ENCODE results near the gene TRIM24. TPM values are rescaled to one million over a fixed set of nuclear protein-coding genes. Genes with fewer than 3 reads are reported as not detected.
A peak's percentile ranks its signal among the peaks of the same experiment; 100 is the strongest.
"Not testable (repeated sequence)": the region's sequence is repeated elsewhere in the genome, so short reads cannot be mapped to it uniquely, and the experiment has no call there.

The TRIM24 gene
- total RNA-seq, result 25.9 TPM

GRCh38 chr7:138460176-138460648, at the start of gene TRIM24:
Gene TRIM24, plus strand, starts transcription at chr7:138460259. Its CDS starts 290 bp downstream, at chr7:138460549.
- DNase-seq (ENCODE audit: low read depth in 2 of 3, low spot score in 2 of 3), result peak in 2 of 3 donors; percentile 97 to 98

- DNase-seq (ENCODE audit: low read depth in 2 of 3, low spot score in 2 of 3), result not testable (repeated sequence)
Measured at GRCh38 chr7:138412077-138412476, 48.0 kb upstream of the TRIM24 start.

DNA sequence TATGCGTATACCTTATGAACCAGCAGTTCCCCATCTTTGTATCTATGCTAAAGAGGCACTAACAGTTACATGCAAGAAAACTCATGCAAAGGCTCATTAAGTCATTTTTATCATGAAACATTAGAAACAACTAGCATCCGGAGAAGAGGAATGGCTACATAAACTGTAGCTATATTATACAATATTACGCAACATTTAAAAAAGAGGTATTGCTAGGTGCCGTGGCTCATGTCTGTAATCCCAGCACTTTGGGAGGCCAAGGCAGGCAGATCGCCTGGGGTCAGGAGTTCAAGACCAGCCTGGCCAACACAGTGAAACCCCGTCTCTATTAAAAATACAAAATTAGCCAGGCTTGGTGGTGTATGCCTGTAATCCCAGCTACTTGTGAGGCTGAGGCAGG, 47.1 kb upstream of the TRIM24 start:
- DNase-seq (ENCODE audit: low read depth in 2 of 3, low spot score in 2 of 3), result not testable (repeated sequence)

GRCh38 chr7:138417078-138417700, 42.9 kb upstream of the TRIM24 start:
- peak in 2 of 3 donors; percentile 41 to 74 for DNase-seq (ENCODE audit: low read depth in 2 of 3, low spot score in 2 of 3)

GRCh38 chr7:138417764-138418163, 42.3 kb upstream of the TRIM24 start:
- no peak for DNase-seq (ENCODE audit: low read depth in 2 of 3, low spot score in 2 of 3)

- not testable (repeated sequence) for DNase-seq (ENCODE audit: low read depth in 2 of 3, low spot score in 2 of 3)
Measured at GRCh38 chr7:138418403-138418802, 41.7 kb upstream of the TRIM24 start.

DNA sequence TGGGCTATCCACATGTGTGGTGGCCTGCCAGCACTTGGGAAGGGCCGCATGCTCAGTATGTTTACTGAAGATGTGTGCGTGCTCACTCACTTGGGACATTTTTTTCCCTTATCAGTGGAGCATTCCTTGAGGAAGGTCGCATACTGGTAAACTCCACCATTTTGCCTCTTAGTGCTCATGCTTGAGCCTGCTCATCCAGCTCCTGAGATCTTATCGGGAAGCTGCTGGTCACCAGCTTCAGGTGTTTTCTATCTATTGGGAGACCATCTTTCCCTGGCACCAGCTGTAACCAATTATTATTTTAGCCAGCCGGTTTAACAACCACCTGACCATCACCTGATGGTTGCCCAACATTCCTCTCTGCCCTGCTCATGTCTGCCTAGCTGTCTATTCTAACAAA, 35.0 kb upstream of the TRIM24 start:
- no peak for DNase-seq (ENCODE audit: low read depth in 2 of 3, low spot score in 2 of 3)

DNA sequence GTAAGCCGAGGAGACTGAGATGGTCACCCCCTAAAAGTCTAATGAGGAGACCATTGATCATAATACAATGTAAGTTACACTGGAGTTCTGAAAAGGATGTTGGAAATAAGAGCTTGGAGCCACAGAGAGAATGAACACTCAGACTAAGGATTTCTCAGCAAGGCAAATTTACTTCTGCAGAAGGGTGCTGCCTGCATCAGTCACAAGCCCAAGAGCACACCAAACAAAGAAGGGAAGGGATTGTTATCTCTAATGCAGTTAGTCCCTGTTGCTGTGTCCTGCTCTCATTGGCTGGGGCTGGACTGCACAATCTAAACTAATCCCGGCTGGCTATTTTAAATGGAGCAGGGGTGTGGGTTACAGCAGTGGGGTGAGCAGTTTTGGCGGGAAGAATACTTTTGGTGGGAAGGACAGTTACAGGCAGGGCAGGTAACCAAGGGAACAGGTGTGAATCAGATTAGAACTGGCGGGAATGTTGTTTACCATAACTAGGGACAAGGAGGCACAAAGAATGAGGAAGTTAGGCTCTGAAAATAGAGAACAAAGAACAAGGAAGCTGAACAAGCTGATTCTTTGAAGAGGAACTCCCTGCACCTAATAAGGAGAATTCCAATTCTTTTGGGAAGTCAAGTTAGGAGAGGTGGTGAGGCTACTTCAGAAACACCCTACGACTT, 30.3 kb upstream of the TRIM24 start:
- peak in 1 of 3 donors; percentile 34 for DNase-seq (ENCODE audit: low read depth in 2 of 3, low spot score in 2 of 3)

GRCh38 chr7:138431517-138431916, 28.5 kb upstream of the TRIM24 start:
- no peak for DNase-seq (ENCODE audit: low read depth in 2 of 3, low spot score in 2 of 3)

- no peak for DNase-seq (ENCODE audit: low read depth in 2 of 3, low spot score in 2 of 3)
Measured at GRCh38 chr7:138433583-138434443, 26.2 kb upstream of the TRIM24 start.

DNA sequence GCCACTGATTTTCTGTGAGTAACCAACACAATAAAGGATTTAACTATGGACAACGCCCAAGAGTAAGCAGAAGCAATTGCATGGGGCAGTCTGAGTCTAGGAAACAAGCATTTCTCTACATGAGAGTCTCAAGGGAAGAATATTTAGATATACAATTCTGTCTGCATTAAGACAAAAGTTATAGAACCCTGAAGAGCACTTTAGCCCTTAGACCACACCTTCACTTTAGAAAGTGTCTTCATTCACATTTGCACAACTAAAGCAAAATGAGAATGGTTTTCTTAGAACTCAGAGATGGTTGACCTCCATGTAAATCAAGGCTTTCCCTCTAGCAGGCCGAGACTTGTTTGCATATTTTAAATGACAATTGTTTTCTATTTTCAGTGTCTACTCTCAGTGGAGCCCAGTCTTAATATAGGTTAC, 25.5 kb upstream of the TRIM24 start:
- no peak for DNase-seq (ENCODE audit: low read depth in 2 of 3, low spot score in 2 of 3)

GRCh38 chr7:138435231-138435919, 24.7 kb upstream of the TRIM24 start:
- no peak for DNase-seq (ENCODE audit: low read depth in 2 of 3, low spot score in 2 of 3)

DNA sequence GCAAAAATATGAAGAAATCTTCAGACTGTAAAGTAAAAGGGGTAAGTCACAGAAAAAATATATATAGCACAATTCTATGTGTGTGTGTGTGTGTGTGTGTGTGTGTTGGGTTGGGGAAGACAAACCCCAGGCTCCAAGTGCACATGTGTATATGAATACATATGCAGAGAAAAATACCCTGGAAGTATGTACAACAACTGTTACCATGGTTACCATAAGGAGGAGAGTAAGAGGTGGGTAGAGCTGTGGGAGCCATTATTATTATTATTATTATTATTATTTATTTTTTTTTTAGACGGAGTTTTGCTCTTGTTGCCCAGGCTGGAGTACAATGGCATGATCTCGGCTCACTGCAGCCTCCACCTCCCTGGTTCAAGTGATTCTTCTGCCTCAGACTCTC, 23.7 kb upstream of the TRIM24 start:
- no peak for DNase-seq (ENCODE audit: low read depth in 2 of 3, low spot score in 2 of 3)

GRCh38 chr7:138440460-138440859, 19.6 kb upstream of the TRIM24 start:
- no peak for DNase-seq (ENCODE audit: low read depth in 2 of 3, low spot score in 2 of 3)

- no peak for DNase-seq (ENCODE audit: low read depth in 2 of 3, low spot score in 2 of 3)
Measured at GRCh38 chr7:138442822-138443221, 17.2 kb upstream of the TRIM24 start.

GRCh38 chr7:138449580-138449979, 10.5 kb upstream of the TRIM24 start:
- no peak for DNase-seq (ENCODE audit: low read depth in 2 of 3, low spot score in 2 of 3)

DNA sequence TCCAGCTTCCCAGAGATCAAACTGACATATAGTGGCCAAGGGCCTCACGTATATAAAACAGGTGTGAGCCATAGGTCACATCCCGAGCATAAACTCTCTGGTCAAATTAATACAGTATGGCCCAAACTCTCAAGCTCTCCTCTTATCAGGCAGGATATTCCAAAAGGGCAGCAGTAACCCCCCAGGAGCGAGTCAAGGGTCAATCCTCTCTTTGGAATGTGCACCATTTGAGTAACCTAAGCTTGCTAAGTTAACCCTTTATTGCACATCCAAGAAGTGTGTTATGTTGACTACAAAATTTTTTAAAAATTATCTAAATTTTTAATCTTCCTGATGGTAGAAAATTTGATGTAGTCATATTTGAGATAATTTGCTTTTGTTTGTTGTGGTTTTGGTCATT, 4.5 kb upstream of the TRIM24 start:
- no peak for DNase-seq (ENCODE audit: low read depth in 2 of 3, low spot score in 2 of 3)

DNA sequence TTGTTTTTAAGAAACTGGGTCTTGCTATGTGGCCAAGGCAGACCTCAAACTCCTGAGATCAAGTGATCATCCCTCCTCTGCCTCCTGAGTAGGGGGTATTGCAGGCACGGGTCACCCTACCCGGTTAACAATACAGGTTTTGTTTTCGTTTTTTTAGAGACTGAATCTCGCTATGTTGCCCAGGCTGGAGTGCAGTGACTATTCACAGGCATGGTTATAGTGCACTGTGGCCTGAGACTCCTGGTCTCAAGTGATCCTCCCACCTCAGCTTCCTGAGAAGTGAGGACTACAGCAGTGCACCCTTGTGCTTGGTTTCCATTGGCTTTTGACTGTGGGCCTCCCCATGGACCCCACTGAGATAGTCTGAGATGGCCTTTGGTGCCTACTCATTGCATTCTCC, 3.8 kb upstream of the TRIM24 start:
- DNase-seq (ENCODE audit: low read depth in 2 of 3, low spot score in 2 of 3), result no peak

DNA sequence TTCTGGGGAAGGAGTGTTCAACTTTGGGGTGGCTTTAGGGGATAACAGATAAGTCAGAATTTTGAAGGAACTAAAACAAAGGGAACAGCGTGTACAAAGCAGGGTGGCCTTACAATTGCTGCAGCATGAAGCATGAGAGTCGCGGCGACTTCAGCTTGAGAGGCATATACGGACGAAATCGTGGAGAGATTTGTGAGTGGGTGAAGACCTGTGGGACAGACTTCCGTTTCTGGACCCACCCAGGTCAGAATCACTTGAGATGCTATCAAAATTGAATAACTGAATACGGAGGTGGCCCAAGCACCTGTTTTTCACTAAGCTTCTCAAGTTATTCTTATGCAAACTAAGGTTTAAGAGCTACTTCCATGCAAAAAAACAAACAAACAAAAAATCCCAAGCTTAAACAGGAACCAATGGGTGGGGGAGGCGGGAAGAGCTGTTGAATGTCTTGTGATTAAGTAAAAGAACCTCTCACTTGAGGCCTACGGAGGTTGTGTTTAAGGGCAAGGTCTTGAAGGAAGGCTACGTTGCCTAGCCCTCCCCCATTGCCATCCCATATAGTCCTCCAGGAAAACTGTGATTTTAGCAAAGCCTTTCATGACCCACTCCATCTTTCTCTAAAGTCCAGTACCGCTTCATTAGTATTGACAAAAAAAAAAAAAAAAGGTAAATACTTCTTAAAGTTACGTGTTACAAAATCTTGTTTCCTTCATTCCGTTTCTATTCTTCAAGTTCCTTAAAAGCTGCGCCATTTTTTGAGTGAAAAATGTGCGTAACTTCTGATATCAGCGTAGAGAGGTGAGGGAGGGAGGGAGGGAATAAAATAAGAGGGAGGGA, 1.3 kb upstream of the TRIM24 start:
- no peak for DNase-seq (ENCODE audit: low read depth in 2 of 3, low spot score in 2 of 3)
